HepG2 (cell line): ENCODE data around the gene DHH. TPM values are rescaled to one million over a fixed set of nuclear protein-coding genes. Genes with fewer than 3 reads are reported as not detected.

ENCODE experiments used
- ATF5 ChIP-seq: sonication (generic); formaldehyde crosslinking; IDR thresholded peaks from 2 replicates; pipeline ENCODE4 v1.4.0; 2020; ENCODE audit warnings: mild to moderate bottlenecking, low read depth, missing genetic modification reagents
- CSRNP1 ChIP-seq: sonication (generic); formaldehyde crosslinking; IDR thresholded peaks from 2 replicates; pipeline ENCODE4 v1.8.1; 2023; ENCODE audit warnings: mild to moderate bottlenecking, missing genetic modification reagents
- DNMT3B ChIP-seq: conservative IDR thresholded peaks from 2 replicates; pipeline ENCODE4 v1.6.1; 2016; ENCODE audit warnings: missing biosample characterization, control low read depth
- HDAC6 ChIP-seq: fragments of 200-600 bp; sonication (generic); IDR thresholded peaks from 2 replicates; pipeline ENCODE4 v1.7.0; 2017; ENCODE audit warnings: mild to moderate bottlenecking, antibody characterized with exemption, low read length, low read depth
- NFRKB ChIP-seq: fragments of 450-650 bp; IDR thresholded peaks from 2 replicates; pipeline ENCODE4 v1.6.1; 2017
- PLSCR1 ChIP-seq: sonication (generic); formaldehyde crosslinking; IDR thresholded peaks from 2 replicates; pipeline ENCODE4 v1.5.0; 2020; ENCODE audit warnings: missing genetic modification reagents, mild to moderate bottlenecking, borderline replicate concordance
- SAP130 ChIP-seq: IDR thresholded peaks from 2 replicates; pipeline ENCODE4 v1.6.1; 2016; ENCODE audit warnings: low read depth
- SNAPC2 ChIP-seq: sonication (generic); formaldehyde crosslinking; IDR thresholded peaks from 2 replicates; pipeline ENCODE4 v1.8.1; 2022; ENCODE audit warnings: mild to moderate bottlenecking, missing genetic modification reagents
- SPEN ChIP-seq: sonication (generic); formaldehyde crosslinking; IDR thresholded peaks from 2 replicates; pipeline ENCODE4 v1.5.1; 2020; ENCODE audit warnings: low read depth, mild to moderate bottlenecking, missing genetic modification reagents
- SYNCRIP ChIP-seq: fragments of 200-400 bp; formaldehyde crosslinking; IDR thresholded peaks from 2 replicates; pipeline ENCODE4 v1.6.1; 2018; ENCODE audit warnings: mild to moderate bottlenecking, low read depth, low read length; ENCODE audit not compliant: insufficient read depth
- TEAD2 ChIP-seq: sonication (generic); formaldehyde crosslinking; IDR thresholded peaks from 2 replicates; pipeline ENCODE4 v1.9.0; 2021; ENCODE audit warnings: missing genetic modification reagents
- THAP9 ChIP-seq: sonication (generic); formaldehyde crosslinking; IDR thresholded peaks from 2 replicates; pipeline ENCODE4; 2020; ENCODE audit warnings: missing genetic modification reagents, mild to moderate bottlenecking, borderline replicate concordance
- THYN1 ChIP-seq: sonication (generic); formaldehyde crosslinking; IDR thresholded peaks from 2 replicates; pipeline ENCODE4 v1.8.1; 2023; ENCODE audit warnings: low read depth, mild to moderate bottlenecking, moderate library complexity, missing genetic modification reagents, borderline replicate concordance
- ZFYVE20 ChIP-seq: sonication (generic); formaldehyde crosslinking; IDR thresholded peaks from 2 replicates; pipeline ENCODE4 v1.8.0; 2023; ENCODE audit warnings: low read depth, mild to moderate bottlenecking, moderate library complexity, missing genetic modification reagents, borderline replicate concordance
- ZKSCAN8 ChIP-seq: IDR thresholded peaks from 2 replicates; pipeline ENCODE4 v1.6.1; 2016; ENCODE audit warnings: borderline replicate concordance, missing genetic modification reagents, missing compliant biosample characterization
- ZMYM2 ChIP-seq: sonication (generic); formaldehyde crosslinking; IDR thresholded peaks from 2 replicates; pipeline ENCODE4 v1.8.0; 2022; ENCODE audit warnings: mild to moderate bottlenecking, missing genetic modification reagents
- ZNF232 ChIP-seq: sonication (generic); formaldehyde crosslinking; IDR thresholded peaks from 2 replicates; pipeline ENCODE4 v1.4.0; 2020; ENCODE audit warnings: missing genetic modification reagents, borderline replicate concordance
- ZNF276 ChIP-seq: sonication (generic); formaldehyde crosslinking; IDR thresholded peaks from 2 replicates; pipeline ENCODE4 v1.4.0; 2020; ENCODE audit warnings: mild to moderate bottlenecking, low read depth, missing genetic modification reagents
- ZNF615 ChIP-seq: sonication (generic); formaldehyde crosslinking; IDR thresholded peaks from 2 replicates; pipeline ENCODE4 v1.5.0; 2020; ENCODE audit warnings: mild to moderate bottlenecking, missing genetic modification reagents, borderline replicate concordance
- polyA plus RNA-seq, 8 experiments: library from polyadenylated mRNA; depleted of rRNA in 3 of 8; stranded (reverse) in 7 of 8; unstranded in 1 of 8; fragments of >200 nt; fragmentation: Illumina TruSeq in 4 of 8; extraction: Trizol in 4 of 8; gene quantifications; 2 replicates each; pipeline versions ENCODE4 v1.2.1 to v1.2.3, GENCODE V29; 2011 to 2016; ENCODE audit warnings: low read depth in 4 of 8, missing spikeins in 1 of 8, mixed read lengths in 1 of 8; ENCODE audit not compliant: insufficient read depth in 1 of 8
- total RNA-seq, 5 experiments: library from RNA; depleted of rRNA; stranded (reverse); fragments of >200 nt; fragmentation: Illumina TruSeq; extraction: Trizol; gene quantifications; 2 replicates each; pipeline ENCODE4 v1.2.3, GENCODE V29; 2016; ENCODE audit warnings: low read depth in 1 of 5

DHH gene
- total and polyA plus RNA-seq, 2 of the 13 experiments (the other 11 are each of a cell fraction or from before 2014, with no cell fraction given), result not detected

GRCh38 chr12:49060237-49061156 lies 34.1 kb downstream of the DHH start, which contains the start of gene KMT2D (continued):
- TF ChIP-seq THAP9, result peak; percentile 79; the same call in 1 of the 2 replicates
- no peak for TF ChIP-seq ZFYVE20 (CRISPR knock-in tag)
- peak; percentile 96 for TF ChIP-seq SAP130 (CRISPR knock-in tag)
- no peak for TF ChIP-seq TEAD2
- TF ChIP-seq CSRNP1 (CRISPR knock-in tag), result peak; percentile 87; the same call in 1 of the 2 replicates
- no peak for TF ChIP-seq ATF5
- 0 out of 2 replicates have a peak, but pooled peaks have one; percentile 31 for TF ChIP-seq ZKSCAN8 (CRISPR knock-in tag)
- peak; percentile 97 for TF ChIP-seq SPEN (CRISPR knock-in tag)
- peak; percentile 80 for TF ChIP-seq NFRKB
- TF ChIP-seq DNMT3B, result peak; percentile 94; the same call in 1 of the 2 replicates
- no peak for TF ChIP-seq ZMYM2 (CRISPR knock-in tag)
- TF ChIP-seq SYNCRIP, result no peak
- TF ChIP-seq ZNF615 (CRISPR knock-in tag), result peak; percentile 80
- TF ChIP-seq PLSCR1 (CRISPR knock-in tag), result no peak
- TF ChIP-seq ZNF232, result peak; percentile 12
- TF ChIP-seq SNAPC2 (CRISPR knock-in tag), result no peak
- TF ChIP-seq ZNF276 (CRISPR knock-in tag), result peak; percentile 63; the same call in 1 of the 2 replicates
- 0 out of 2 replicates have a peak, but pooled peaks have one; percentile 10 for TF ChIP-seq THYN1 (CRISPR knock-in tag)
- no peak for TF ChIP-seq HDAC6
